ENCODE measurements around the gene DDX53. TPM values are rescaled to one million over a fixed set of nuclear protein-coding genes. Genes with fewer than 3 reads are reported as not detected.

The DDX53 gene
- total RNA-seq (2013): not detected
- polyA plus RNA-seq: not detected
- 0.14 TPM in 1 of 2 replicates, not detected in the other for polyA minus RNA-seq
- total RNA-seq: 0 to 1.1 (median 0) reads per million in 11 experiments

DNA sequence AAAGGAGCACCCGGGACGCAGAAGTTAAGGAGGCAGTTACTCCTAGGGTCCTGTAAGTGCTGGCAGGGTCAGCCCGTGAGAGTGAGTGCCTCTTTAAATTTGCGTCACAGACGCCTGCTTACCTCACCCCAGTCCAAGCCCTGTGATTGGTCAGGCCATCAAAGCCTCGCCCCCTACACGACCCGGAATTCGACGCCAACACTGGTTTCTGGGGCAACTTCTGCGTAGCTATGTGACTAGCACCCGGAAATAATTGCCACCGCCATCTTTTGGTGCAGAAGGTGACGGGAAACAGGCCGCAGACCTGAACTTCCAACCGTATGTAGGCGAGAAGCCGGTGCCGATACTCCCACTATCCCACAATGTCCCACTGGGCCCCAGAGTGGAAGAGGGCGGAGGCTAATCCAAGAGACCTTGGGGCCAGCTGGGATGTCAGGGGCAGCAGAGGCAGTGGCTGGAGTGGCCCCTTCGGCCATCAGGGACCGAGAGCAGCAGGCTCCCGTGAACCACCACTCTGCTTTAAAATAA is at the start of gene DDX53:
Gene DDX53, plus strand, starts transcription at position 265 of the 528 bp plus-strand sequence. Its CDS starts 98 bp downstream, at position 363.
- TF ChIP-seq, protein P1, sequence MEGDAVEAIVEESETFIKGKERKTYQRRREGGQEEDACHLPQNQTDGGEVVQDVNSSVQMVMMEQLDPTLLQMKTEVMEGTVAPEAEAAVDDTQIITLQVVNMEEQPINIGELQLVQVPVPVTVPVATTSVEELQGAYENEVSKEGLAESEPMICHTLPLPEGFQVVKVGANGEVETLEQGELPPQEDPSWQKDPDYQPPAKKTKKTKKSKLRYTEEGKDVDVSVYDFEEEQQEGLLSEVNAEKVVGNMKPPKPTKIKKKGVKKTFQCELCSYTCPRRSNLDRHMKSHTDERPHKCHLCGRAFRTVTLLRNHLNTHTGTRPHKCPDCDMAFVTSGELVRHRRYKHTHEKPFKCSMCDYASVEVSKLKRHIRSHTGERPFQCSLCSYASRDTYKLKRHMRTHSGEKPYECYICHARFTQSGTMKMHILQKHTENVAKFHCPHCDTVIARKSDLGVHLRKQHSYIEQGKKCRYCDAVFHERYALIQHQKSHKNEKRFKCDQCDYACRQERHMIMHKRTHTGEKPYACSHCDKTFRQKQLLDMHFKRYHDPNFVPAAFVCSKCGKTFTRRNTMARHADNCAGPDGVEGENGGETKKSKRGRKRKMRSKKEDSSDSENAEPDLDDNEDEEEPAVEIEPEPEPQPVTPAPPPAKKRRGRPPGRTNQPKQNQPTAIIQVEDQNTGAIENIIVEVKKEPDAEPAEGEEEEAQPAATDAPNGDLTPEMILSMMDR (IDR thresholded peaks at IDR 0.05): no peak
- Mint-ChIP-seq H3K36me3 (no peaks in the 10 kb centered on the region), H3K4me3 (no peak within 1 kb of the TSS), H3K4me1 (no peaks in the 10 kb centered on the region), H3K27ac (no peak within 1 kb of the TSS), H3K27me3 (ENCODE audit: low read depth in 3 of 3) (peaks cover 0 to 2% (median 1%) of the 10 kb centered on the region in 3 donors), H3K9me3 (peaks cover 0 to 10% (median 0%) of the 10 kb centered on the region in 7 donors)
- Histone ChIP-seq H3K9ac (ENCODE audit: insufficient read depth, low read length, poor library complexity, severe bottlenecking) (no peak within 1 kb of the TSS), H3K36me3 (replicated peaks in 1 of 2; ENCODE audit: control insufficient read depth in 1 of 2, insufficient read depth in 2 of 2, low read length in 2 of 2) (no peaks in the 10 kb centered on the region), H3K4me3 (replicated peaks in 1 of 3; ENCODE audit: low read depth in 2 of 3, low read length in 3 of 3) (no peak within 1 kb of the TSS), H2AFZ (ENCODE audit: insufficient read depth, low read depth, low read length, poor library complexity, severe bottlenecking) (no peak within 1 kb of the TSS), H3K79me2 (ENCODE audit: insufficient read depth, low read length) (no peaks in the 10 kb centered on the region), H3K4me2 (replicated peaks; ENCODE audit: extremely low read depth, low read length, poor library complexity, severe bottlenecking) (no peak within 1 kb of the TSS), H3K27ac (ENCODE audit: low read depth in 1 of 2, low read length in 2 of 2) (no peak within 1 kb of the TSS), H3K4me1 (ENCODE audit: control insufficient read depth in 1 of 2, insufficient read depth in 2 of 2, low read length in 2 of 2) (no peaks in the 10 kb centered on the region), H3K9me3 (replicated peaks in 1 of 2; ENCODE audit: control insufficient read depth in 1 of 2, insufficient read depth in 1 of 2, low read length in 2 of 2) (no peaks in the 10 kb centered on the region), H3K27me3 (ENCODE audit: control insufficient read depth in 2 of 2, insufficient read depth in 2 of 2, low read length in 2 of 2) (no peaks in the 10 kb centered on the region), H4K20me1 (ENCODE audit: insufficient read depth, low read length) (no peaks in the 10 kb centered on the region)
- no peak for DNase-seq
- intact Hi-C loops (cut with micrococcal nuclease): no loop called here
- 94% methylated on average over 9 of the region's 23 CpGs for WGBS (ENCODE audit: insufficient coverage)

DNA sequence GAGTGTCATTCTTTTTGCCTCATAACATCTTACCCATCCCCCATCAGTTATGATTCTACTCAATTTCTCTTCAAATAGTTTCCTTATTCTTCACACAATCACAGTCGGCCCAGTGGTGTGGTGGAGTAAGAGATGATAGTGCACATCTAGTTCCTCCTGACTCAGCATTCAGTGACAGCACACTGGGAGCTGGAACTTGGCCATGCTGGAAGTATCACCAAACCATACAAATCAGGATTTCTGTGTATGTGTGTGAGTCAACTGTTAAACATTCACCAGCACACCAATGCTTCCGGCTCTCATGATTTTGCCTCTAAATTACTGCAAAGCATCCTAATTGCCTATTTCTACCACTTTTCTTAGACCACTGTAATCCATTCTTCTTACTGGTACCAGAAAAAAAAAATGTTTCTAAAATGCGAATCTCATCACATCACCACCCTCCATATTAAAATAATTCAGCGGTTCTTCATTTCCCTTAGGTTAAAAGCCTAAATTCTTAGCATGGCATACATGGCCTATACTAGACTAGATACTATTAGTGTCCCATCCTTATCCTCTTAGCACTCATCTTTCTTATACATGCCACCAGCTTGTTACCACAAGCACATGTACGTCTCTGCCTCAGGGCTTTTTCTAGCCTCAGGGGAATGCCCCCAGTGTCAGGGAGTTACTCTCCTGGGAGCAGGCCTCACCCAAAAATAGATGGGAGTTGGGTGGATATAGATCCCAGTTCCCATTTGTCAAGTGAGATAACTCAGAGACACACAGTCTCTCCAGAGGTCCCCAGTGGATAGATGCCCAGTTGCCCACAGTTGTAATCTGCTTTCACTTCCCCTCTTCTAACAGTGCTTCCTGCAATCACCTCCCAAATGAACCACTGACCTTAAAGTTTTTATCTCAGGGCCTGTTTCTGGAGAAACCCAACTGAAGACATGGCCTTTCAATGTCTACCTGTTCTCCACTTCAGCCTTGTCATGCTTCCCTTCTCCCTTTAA is 49.2 kb upstream of the DDX53 start:
- Mint-ChIP-seq H3K27ac (peak overlapping the region in 3 of 7 donors; percentile 32 to 54 (median 47)), H3K9me3 (peaks cover 0 to 3% (median 0%) of the 10 kb centered on the region in 7 donors), H3K36me3 (no peaks in the 10 kb centered on the region), H3K27me3 (ENCODE audit: low read depth in 3 of 3) (peaks cover 4 to 5% (median 5%) of the 10 kb centered on the region in 3 donors), H3K4me1 (peaks cover 15% of the 10 kb centered on the region), H3K4me3 (no peak overlapping the region)
- no peak overlapping the region for H3K27ac ChIP-seq (ENCODE audit: low read depth in 1 of 2, low read length in 2 of 2)
- no peak overlapping the region for H3K9ac ChIP-seq (ENCODE audit: insufficient read depth, low read length, poor library complexity, severe bottlenecking)
- no peaks in the 10 kb centered on the region for H3K27me3 ChIP-seq (ENCODE audit: control insufficient read depth in 2 of 2, insufficient read depth in 2 of 2, low read length in 2 of 2)
- H3K4me2 ChIP-seq (replicated peaks; ENCODE audit: extremely low read depth, low read length, poor library complexity, severe bottlenecking): no peak overlapping the region
- H3K36me3 ChIP-seq (replicated peaks in 1 of 2; ENCODE audit: control insufficient read depth in 1 of 2, insufficient read depth in 2 of 2, low read length in 2 of 2): no peaks in the 10 kb centered on the region
- no peaks in the 10 kb centered on the region for H3K79me2 ChIP-seq (ENCODE audit: insufficient read depth, low read length)
- no CpG with 5 or more reads among the region's 5 CpGs for WGBS (ENCODE audit: insufficient coverage)
- no peak overlapping the region for H3K4me3 ChIP-seq (replicated peaks in 1 of 3; ENCODE audit: low read depth in 2 of 3, low read length in 3 of 3)
- no peaks in the 10 kb centered on the region for H3K9me3 ChIP-seq (replicated peaks in 1 of 2; ENCODE audit: control insufficient read depth in 1 of 2, insufficient read depth in 1 of 2, low read length in 2 of 2)
- H3K4me1 ChIP-seq (ENCODE audit: control insufficient read depth in 1 of 2, insufficient read depth in 2 of 2, low read length in 2 of 2): peaks cover 13% of the 10 kb centered on the region in 2 donors
- intact Hi-C loops (cut with micrococcal nuclease): no loop called here
- peak; percentile 10 to 37 (median 10) for DNase-seq
- H4K20me1 ChIP-seq (ENCODE audit: insufficient read depth, low read length): no peaks in the 10 kb centered on the region
- no peak overlapping the region for H2AFZ ChIP-seq (ENCODE audit: insufficient read depth, low read depth, low read length, poor library complexity, severe bottlenecking)
- TF ChIP-seq, protein P1 (IDR thresholded peaks at IDR 0.05): no peak

Data from CD14-positive monocyte (primary cell).